OCI-LY7 (cell line): Measurements from ENCODE around the gene ENHO.
A peak's percentile ranks its signal among the peaks of the same experiment; 100 is the strongest.

Source experiments
- EZH2phosphoT487 ChIP-seq: fragments of 200-600 bp; sonication (generic); IDR thresholded peaks from 2 replicates; pipeline ENCODE4 v1.6.1; 2018; ENCODE audit warnings: low read depth, borderline replicate concordance, mild to moderate bottlenecking, mixed run types, antibody characterized with exemption, low read length, moderate library complexity, mixed read lengths
- TF ChIP-seq, protein P1 (sequence below): fragments of 200-600 bp; sonication (generic); conservative IDR thresholded peaks from 2 replicates; pipeline ENCODE4 v1.5.1; 2014; ENCODE audit warnings: mild to moderate bottlenecking, antibody characterized with exemption, low read length, moderate library complexity, mixed read lengths

DNA sequence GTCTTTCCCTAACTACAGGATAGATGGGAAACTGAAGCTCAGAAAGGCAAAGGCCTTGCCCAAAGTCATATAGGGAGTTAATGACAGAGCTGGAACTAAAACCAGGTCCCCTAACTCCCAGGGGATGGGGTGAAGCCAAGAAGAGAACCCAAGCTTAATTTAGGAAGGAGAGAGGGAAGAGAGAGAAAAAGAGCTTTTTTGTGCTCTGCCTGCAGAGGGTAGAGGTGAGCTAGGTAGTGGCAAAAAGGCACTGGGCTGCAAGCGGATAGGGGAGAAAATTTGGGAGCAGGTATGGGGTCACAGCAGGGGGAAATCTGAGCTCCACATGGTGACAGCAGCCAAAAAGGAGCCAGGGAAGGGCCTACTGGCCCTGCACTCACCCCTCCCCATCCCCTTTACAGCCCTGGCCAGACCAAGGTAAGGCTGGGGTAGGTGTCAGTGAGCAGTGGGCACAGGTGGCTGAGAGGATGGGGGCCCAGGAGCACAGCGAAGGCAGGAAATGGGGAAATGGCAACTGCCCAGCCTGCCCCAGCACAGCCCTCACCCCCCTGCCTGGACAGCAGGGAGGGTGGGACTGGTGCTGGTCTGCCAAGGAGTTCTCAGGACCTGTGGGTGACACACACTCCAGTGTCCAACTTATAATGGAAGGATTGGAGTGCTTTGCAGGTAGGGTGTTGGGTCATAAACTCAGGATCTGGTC, 3.3 kb downstream of the ENHO start:
- TF ChIP-seq, protein P1, sequence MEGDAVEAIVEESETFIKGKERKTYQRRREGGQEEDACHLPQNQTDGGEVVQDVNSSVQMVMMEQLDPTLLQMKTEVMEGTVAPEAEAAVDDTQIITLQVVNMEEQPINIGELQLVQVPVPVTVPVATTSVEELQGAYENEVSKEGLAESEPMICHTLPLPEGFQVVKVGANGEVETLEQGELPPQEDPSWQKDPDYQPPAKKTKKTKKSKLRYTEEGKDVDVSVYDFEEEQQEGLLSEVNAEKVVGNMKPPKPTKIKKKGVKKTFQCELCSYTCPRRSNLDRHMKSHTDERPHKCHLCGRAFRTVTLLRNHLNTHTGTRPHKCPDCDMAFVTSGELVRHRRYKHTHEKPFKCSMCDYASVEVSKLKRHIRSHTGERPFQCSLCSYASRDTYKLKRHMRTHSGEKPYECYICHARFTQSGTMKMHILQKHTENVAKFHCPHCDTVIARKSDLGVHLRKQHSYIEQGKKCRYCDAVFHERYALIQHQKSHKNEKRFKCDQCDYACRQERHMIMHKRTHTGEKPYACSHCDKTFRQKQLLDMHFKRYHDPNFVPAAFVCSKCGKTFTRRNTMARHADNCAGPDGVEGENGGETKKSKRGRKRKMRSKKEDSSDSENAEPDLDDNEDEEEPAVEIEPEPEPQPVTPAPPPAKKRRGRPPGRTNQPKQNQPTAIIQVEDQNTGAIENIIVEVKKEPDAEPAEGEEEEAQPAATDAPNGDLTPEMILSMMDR = peak; percentile 43; the same call in 1 of the 2 replicates
- TF ChIP-seq EZH2phosphoT487 = no peak
